ENCODE data around the gene NFIL3.
"Not testable (repeated sequence)": the region's sequence is repeated elsewhere in the genome, so short reads cannot be mapped to it uniquely, and the experiment has no call there.

NFIL3 gene

GRCh38 chr9:91383577-91383976 lies 40.1 kb downstream of the NFIL3 start:
- peaks cover under 1% of the 10 kb centered on the region; the same call in 1 of the 2 replicates for H3K9me3 ChIP-seq
- no peak overlapping the region for H3K9ac ChIP-seq
- H3K36me3 ChIP-seq, result no peaks in the 10 kb centered on the region
- H3K27me3 ChIP-seq, result no peaks in the 10 kb centered on the region
- H3K4me3 ChIP-seq, result no peak overlapping the region
- no peaks in the 10 kb centered on the region for H4K20me1 ChIP-seq
- TF ChIP-seq Cebpa-rat (IDR thresholded peaks at IDR 0.05), result no peak
- H3K4me2 ChIP-seq, result no peak overlapping the region
- H3K4me1 ChIP-seq, result no peaks in the 10 kb centered on the region
- no peak overlapping the region for H3K27ac ChIP-seq

GRCh38 chr9:91382298-91382697 lies 41.3 kb downstream of the NFIL3 start:
- Histone ChIP-seq H3K9me3 (peaks cover 13% of the 10 kb centered on the region), H3K27me3 (no peaks in the 10 kb centered on the region), H3K9ac (no peak overlapping the region), H4K20me1 (no peaks in the 10 kb centered on the region), H3K4me3 (no peak overlapping the region), H3K4me1 (no peaks in the 10 kb centered on the region), H3K36me3 (no peaks in the 10 kb centered on the region), H3K27ac (no peak overlapping the region), H3K4me2 (no peak overlapping the region)
- TF ChIP-seq Cebpa-rat (IDR thresholded peaks at IDR 0.05), result no peak

- Histone ChIP-seq H3K4me1 (peaks cover 9% of the 10 kb centered on the region), H3K9me3 (peaks cover 14% of the 10 kb centered on the region), H3K27me3 (no peaks in the 10 kb centered on the region), H4K20me1 (no peaks in the 10 kb centered on the region), H3K4me2 (no peak overlapping the region), H3K36me3 (no peaks in the 10 kb centered on the region), H3K4me3 (no peak overlapping the region), H3K27ac (no peak overlapping the region), H3K9ac (no peak overlapping the region)
- no peak for TF ChIP-seq Cebpa-rat (IDR thresholded peaks at IDR 0.05)
Observed at GRCh38 chr9:91379426-91379825, 44.2 kb downstream of the NFIL3 start.

GRCh38 chr9:91378695-91379127 lies 44.9 kb downstream of the NFIL3 start:
- H3K4me2 ChIP-seq, result no peak overlapping the region
- H3K27me3 ChIP-seq, result no peaks in the 10 kb centered on the region
- no peak overlapping the region for H3K4me3 ChIP-seq
- H3K9me3 ChIP-seq, result peaks cover 14% of the 10 kb centered on the region
- H3K36me3 ChIP-seq, result no peaks in the 10 kb centered on the region
- H3K4me1 ChIP-seq, result peaks cover 9% of the 10 kb centered on the region
- no peak for TF ChIP-seq Cebpa-rat (IDR thresholded peaks at IDR 0.05)
- H4K20me1 ChIP-seq, result no peaks in the 10 kb centered on the region
- H3K27ac ChIP-seq, result no peak overlapping the region
- no peak overlapping the region for H3K9ac ChIP-seq

- not testable (repeated sequence) for H3K4me2 ChIP-seq, H4K20me1 ChIP-seq, H3K27me3 ChIP-seq, H3K4me1 ChIP-seq, H3K36me3 ChIP-seq, H3K9ac ChIP-seq, H3K27ac ChIP-seq, H3K4me3 ChIP-seq
- H3K9me3 ChIP-seq, result peaks cover 14% of the 10 kb centered on the region
Observed at GRCh38 chr9:91378054-91378453, 45.6 kb downstream of the NFIL3 start.

GRCh38 chr9:91376239-91376638 lies 47.4 kb downstream of the NFIL3 start:
- H3K9me3 ChIP-seq, result peaks cover 14% of the 10 kb centered on the region
- TF ChIP-seq Cebpa-rat (IDR thresholded peaks at IDR 0.05), result no peak
- no peaks in the 10 kb centered on the region for H4K20me1 ChIP-seq
- peaks cover 9% of the 10 kb centered on the region for H3K4me1 ChIP-seq
- no peaks in the 10 kb centered on the region for H3K27me3 ChIP-seq
- H3K9ac ChIP-seq, result no peak overlapping the region
- no peak overlapping the region for H3K4me3 ChIP-seq
- H3K36me3 ChIP-seq, result no peaks in the 10 kb centered on the region
- no peak overlapping the region for H3K4me2 ChIP-seq
- no peak overlapping the region for H3K27ac ChIP-seq

GRCh38 chr9:91374939-91375338 lies 48.7 kb downstream of the NFIL3 start:
- no peak overlapping the region for H3K9ac ChIP-seq
- no peak overlapping the region for H3K27ac ChIP-seq
- TF ChIP-seq Cebpa-rat (IDR thresholded peaks at IDR 0.05), result no peak
- H3K4me3 ChIP-seq, result no peak overlapping the region
- no peaks in the 10 kb centered on the region for H4K20me1 ChIP-seq
- peaks cover 9% of the 10 kb centered on the region for H3K4me1 ChIP-seq
- H3K9me3 ChIP-seq, result peaks cover 14% of the 10 kb centered on the region
- H3K36me3 ChIP-seq, result no peaks in the 10 kb centered on the region
- H3K4me2 ChIP-seq, result peak overlapping the region; percentile 10; the same call in 1 of the 2 replicates
- no peaks in the 10 kb centered on the region for H3K27me3 ChIP-seq

GRCh38 chr9:91371894-91372293 lies 51.7 kb downstream of the NFIL3 start:
- Histone ChIP-seq H3K9me3 (no peaks in the 10 kb centered on the region), H3K36me3 (no peaks in the 10 kb centered on the region)
- no peak for TF ChIP-seq Cebpa-rat (IDR thresholded peaks at IDR 0.05)

GRCh38 chr9:91370006-91370405 lies 53.6 kb downstream of the NFIL3 start:
- not testable (repeated sequence) for H3K9ac ChIP-seq, H4K20me1 ChIP-seq, H3K9me3 ChIP-seq, H3K4me3 ChIP-seq, H3K27me3 ChIP-seq, H3K36me3 ChIP-seq, H3K27ac ChIP-seq, H3K4me1 ChIP-seq, H3K4me2 ChIP-seq

More at GRCh38 chr9:91371894-91372293, 51.7 kb downstream of the NFIL3 start:
- Histone ChIP-seq H3K4me2 (no peak overlapping the region), H3K4me3 (no peak overlapping the region), H3K4me1 (peaks cover 9% of the 10 kb centered on the region), H3K27ac (no peak overlapping the region), H3K9ac (no peak overlapping the region), H4K20me1 (no peaks in the 10 kb centered on the region), H3K27me3 (no peaks in the 10 kb centered on the region)

- no peak overlapping the region for H3K9ac ChIP-seq
- H3K27me3 ChIP-seq, result no peaks in the 10 kb centered on the region
- peaks cover 26% of the 10 kb centered on the region for H3K9me3 ChIP-seq
- H3K4me2 ChIP-seq, result no peak overlapping the region
- H4K20me1 ChIP-seq, result peaks cover 11% of the 10 kb centered on the region; the same call in 1 of the 2 replicates
- TF ChIP-seq Cebpa-rat (IDR thresholded peaks at IDR 0.05), result no peak
- H3K36me3 ChIP-seq, result 0 out of 2 replicates have a peak, but pooled peaks cover under 1% of the 10 kb centered on the region
- no peak overlapping the region for H3K4me3 ChIP-seq
- H3K4me1 ChIP-seq, result peaks cover 19% of the 10 kb centered on the region
- no peak overlapping the region for H3K27ac ChIP-seq
Observed at GRCh38 chr9:91364702-91365101, 58.9 kb downstream of the NFIL3 start.

GRCh38 chr9:91364005-91364404 lies 59.6 kb downstream of the NFIL3 start:
- H3K36me3 ChIP-seq, result peaks cover 7% of the 10 kb centered on the region; the same call in 1 of the 2 replicates
- no peak for TF ChIP-seq Cebpa-rat (IDR thresholded peaks at IDR 0.05)
- H3K27ac ChIP-seq, result no peak overlapping the region
- peaks cover 17% of the 10 kb centered on the region; the same call in 1 of the 2 replicates for H4K20me1 ChIP-seq
- H3K4me2 ChIP-seq, result no peak overlapping the region
- peaks cover 26% of the 10 kb centered on the region for H3K9me3 ChIP-seq
- no peak overlapping the region for H3K4me3 ChIP-seq
- no peak overlapping the region for H3K9ac ChIP-seq
- H3K27me3 ChIP-seq, result no peaks in the 10 kb centered on the region
- H3K4me1 ChIP-seq, result peaks cover 23% of the 10 kb centered on the region

Measured in BLaER1 (cell line).